Activated naive CD4-positive, alpha-beta T cell treated with anti-CD3 and anti-CD28 coated beads, Interleukin-2, amount 50 U/mL, for 24 hours (primary cell): ENCODE results near the gene KRTAP4-1.
"Not testable (repeated sequence)": the region's sequence is repeated elsewhere in the genome, so short reads cannot be mapped to it uniquely, and the experiment has no call there.

ENCODE experiments used
- H3K27ac Mint-ChIP-seq: one replicate; pipeline ENCODE4 v1.8.0; 2021; ENCODE audit warnings: mild to moderate bottlenecking, mixed read lengths
- H3K27me3 Mint-ChIP-seq: one replicate; pipeline ENCODE4 v1.8.0; 2021; ENCODE audit warnings: mixed read lengths
- H3K36me3 Mint-ChIP-seq: one replicate; pipeline ENCODE4 v1.8.0; 2021; ENCODE audit warnings: mixed read lengths
- H3K4me1 Mint-ChIP-seq: one replicate; pipeline ENCODE4 v1.8.0; 2021; ENCODE audit warnings: mixed read lengths
- H3K4me3 Mint-ChIP-seq: one replicate; pipeline ENCODE4 v1.8.0; 2021; ENCODE audit warnings: mild to moderate bottlenecking, mixed read lengths
- H3K9me3 Mint-ChIP-seq: one replicate; pipeline ENCODE4 v1.8.0; 2021; ENCODE audit warnings: mixed read lengths

KRTAP4-1 gene

GRCh38 chr17:41185001-41185400, 290 bp upstream of the KRTAP4-1 start:
- Mint-ChIP-seq H3K4me3 (no peak overlapping the region), H3K27ac (no peak overlapping the region), H3K9me3 (no peaks in the 10 kb centered on the region), H3K4me1 (no peaks in the 10 kb centered on the region), H3K36me3 (peaks cover 2% of the 10 kb centered on the region), H3K27me3 (no peaks in the 10 kb centered on the region)

GRCh38 chr17:41178843-41179616, 5.7 kb downstream of the KRTAP4-1 start:
- Mint-ChIP-seq H3K36me3 (peaks cover 2% of the 10 kb centered on the region), H3K4me3 (no peak overlapping the region), H3K4me1 (no peaks in the 10 kb centered on the region), H3K27me3 (no peaks in the 10 kb centered on the region), H3K9me3 (no peaks in the 10 kb centered on the region), H3K27ac (no peak overlapping the region)

DNA sequence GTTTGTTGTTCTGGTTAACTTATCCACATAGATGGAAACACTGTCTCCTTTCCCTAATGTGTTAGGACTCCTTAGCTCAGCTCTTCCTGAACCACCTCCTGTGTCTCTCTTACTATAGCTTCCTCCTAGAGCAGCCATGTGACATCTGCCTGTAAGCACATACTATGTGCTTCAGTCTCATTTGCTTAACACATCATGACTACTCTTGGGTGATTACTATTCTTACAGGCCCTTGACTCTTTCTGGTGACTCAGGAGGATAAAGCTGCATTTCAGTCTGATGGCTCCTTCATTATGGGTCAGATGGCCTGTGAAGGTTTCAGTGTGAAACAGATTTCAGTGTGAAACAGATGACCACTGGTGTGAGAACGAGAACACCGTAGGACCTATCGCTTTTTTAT, 6.4 kb downstream of the KRTAP4-1 start:
- H3K36me3 Mint-ChIP-seq, result peaks cover 2% of the 10 kb centered on the region

DNA sequence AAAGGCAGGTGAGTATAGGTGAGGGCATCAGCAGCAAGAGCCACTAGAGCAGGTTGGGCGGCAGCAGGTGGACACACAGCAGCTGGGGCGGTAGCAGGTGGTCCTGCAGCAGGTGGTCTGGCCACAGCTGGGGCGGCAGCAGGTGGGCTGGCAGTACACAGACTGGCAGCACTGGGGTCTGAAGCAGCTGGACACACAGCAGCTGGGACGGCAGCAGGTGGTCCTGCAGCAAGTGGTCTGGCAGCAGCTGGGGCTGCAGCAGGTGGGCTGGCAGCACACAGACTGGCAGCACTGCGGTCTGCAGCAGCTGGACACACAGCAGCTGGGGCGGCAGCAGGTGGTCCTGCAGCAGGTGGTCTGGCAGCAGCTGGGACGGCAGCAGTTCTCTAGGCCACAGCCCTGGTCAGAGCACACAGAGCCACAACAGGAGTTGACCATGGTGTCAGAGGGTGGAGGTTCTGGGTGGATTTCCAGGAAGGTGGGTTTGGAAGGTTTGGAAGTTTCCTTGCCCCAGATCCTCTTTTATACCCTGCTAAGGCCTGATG, 6.9 kb downstream of the KRTAP4-1 start, which contains the start of gene KRTAP4-2:
Gene KRTAP4-2 (minus strand): TSS at position 495 of the 545 bp plus-strand sequence. CDS start 57 bp downstream, at position 438.
- no peaks in the 10 kb centered on the region for H3K27me3 Mint-ChIP-seq

More for the DNA sequence above, 6.4 kb downstream of the KRTAP4-1 start:
- no peak overlapping the region for H3K4me3 Mint-ChIP-seq
- no peaks in the 10 kb centered on the region for H3K4me1 Mint-ChIP-seq
- no peaks in the 10 kb centered on the region for H3K27me3 Mint-ChIP-seq
- H3K27ac Mint-ChIP-seq, result no peak overlapping the region
- no peaks in the 10 kb centered on the region for H3K9me3 Mint-ChIP-seq

GRCh38 chr17:41176744-41177387, 7.8 kb downstream of the KRTAP4-1 start:
- H3K36me3 Mint-ChIP-seq, result peaks cover 2% of the 10 kb centered on the region
- H3K4me3 Mint-ChIP-seq, result no peak overlapping the region
- no peaks in the 10 kb centered on the region for H3K9me3 Mint-ChIP-seq
- H3K27me3 Mint-ChIP-seq, result no peaks in the 10 kb centered on the region
- no peak overlapping the region for H3K27ac Mint-ChIP-seq
- no peaks in the 10 kb centered on the region for H3K4me1 Mint-ChIP-seq

More for the DNA sequence above, 6.9 kb downstream of the KRTAP4-1 start, which contains the start of gene KRTAP4-2:
- Mint-ChIP-seq H3K9me3 (no peaks in the 10 kb centered on the region), H3K36me3 (peaks cover 2% of the 10 kb centered on the region), H3K4me3 (no peak within 1 kb of the TSS), H3K27ac (no peak within 1 kb of the TSS), H3K4me1 (no peaks in the 10 kb centered on the region)

DNA sequence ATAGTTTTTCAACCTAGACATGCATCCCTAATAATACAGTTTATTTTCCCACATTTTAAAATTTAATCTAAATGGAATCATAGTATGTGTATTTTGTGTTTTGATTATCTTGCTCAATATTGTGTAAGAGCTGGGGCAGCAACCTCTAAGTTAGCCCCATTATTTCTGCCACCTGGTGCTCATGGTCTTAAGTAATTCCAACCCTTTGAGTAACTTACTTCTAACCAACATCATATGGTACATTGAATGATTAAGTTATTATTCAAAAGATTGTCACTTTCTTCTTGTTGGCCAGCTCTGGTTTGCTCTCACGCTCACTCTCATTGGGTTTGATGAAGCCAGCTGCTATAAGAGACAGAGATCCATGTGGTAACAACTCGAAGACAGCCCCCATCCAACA, 12.8 kb downstream of the KRTAP4-1 start:
- Mint-ChIP-seq H3K36me3 (no peaks in the 10 kb centered on the region), H3K4me1 (no peaks in the 10 kb centered on the region), H3K27me3 (no peaks in the 10 kb centered on the region), H3K9me3 (no peaks in the 10 kb centered on the region), H3K4me3 (no peak overlapping the region), H3K27ac (no peak overlapping the region)

DNA sequence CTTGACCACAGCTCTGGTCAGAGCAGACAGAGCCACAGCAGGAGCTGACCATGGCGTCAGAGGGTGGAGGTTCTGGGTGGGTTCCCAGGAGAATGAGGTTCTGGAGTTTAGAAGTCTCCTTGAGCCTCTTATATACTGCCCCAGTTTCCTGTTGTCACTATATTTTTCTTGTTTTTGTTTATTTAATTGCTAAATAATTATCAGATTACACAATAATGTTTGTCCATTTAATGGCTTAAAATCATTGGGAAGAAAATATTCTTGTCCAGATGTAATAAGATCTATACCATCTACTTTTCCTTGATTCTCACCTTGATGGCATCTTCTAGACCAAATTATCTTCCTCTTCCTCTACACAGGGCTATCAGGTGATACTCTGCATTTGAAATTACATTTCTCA, 16.6 kb downstream of the KRTAP4-1 start, which contains the start of gene KRTAP4-3:
Gene KRTAP4-3 (minus strand): TSS at position 101 of the 400 bp plus-strand sequence. CDS start 49 bp downstream, at position 52.
- no peaks in the 10 kb centered on the region for H3K9me3 Mint-ChIP-seq
- H3K4me1 Mint-ChIP-seq, result no peaks in the 10 kb centered on the region
- H3K27me3 Mint-ChIP-seq, result no peaks in the 10 kb centered on the region
- H3K36me3 Mint-ChIP-seq, result no peaks in the 10 kb centered on the region
- no peak within 1 kb of the TSS for H3K4me3 Mint-ChIP-seq
- no peak within 1 kb of the TSS for H3K27ac Mint-ChIP-seq

DNA sequence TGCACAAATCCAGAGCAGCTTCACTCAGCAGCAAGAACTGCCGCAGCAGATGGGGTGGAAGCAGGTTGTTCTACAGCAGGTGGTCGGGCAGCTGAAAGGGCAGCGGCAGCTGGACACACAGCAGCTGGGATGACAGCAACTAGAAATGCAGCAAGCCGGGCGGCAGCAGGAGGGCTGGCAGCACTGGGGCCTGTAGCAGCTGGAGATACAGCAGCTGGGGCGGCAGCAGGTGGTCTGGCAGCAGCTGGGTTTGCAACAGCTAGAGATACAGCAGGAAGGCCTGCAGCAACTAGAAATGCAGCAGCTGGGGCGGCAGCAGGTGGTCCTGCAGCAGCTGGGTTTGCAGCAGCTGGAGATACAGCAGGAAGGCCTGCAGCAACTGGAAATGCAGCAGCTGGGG, 17.1 kb downstream of the KRTAP4-1 start:
- Mint-ChIP-seq H3K36me3 (no peaks in the 10 kb centered on the region), H3K9me3 (no peaks in the 10 kb centered on the region), H3K4me3 (no peak overlapping the region), H3K27ac (no peak overlapping the region), H3K27me3 (no peaks in the 10 kb centered on the region), H3K4me1 (no peaks in the 10 kb centered on the region)

DNA sequence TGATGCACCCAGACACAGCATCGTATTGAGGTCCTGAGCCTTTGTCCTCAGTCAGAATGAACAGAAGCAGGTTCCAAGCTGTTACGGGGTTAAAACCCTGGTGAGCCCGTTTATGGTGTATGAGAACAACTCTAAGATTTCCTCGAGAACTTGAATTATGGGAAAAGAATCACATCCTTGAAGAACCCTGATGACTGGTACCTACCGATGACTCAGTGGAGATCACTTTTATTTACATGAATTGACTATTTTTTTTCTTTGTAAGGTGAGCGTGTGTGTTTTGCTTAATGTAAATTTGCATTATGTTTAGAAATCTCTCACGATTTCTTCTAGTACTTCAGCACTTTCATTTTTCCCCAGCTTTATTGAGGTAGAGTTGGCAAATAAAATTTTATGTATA, 20.9 kb downstream of the KRTAP4-1 start:
- H3K36me3 Mint-ChIP-seq, result no peaks in the 10 kb centered on the region
- H3K4me1 Mint-ChIP-seq, result no peaks in the 10 kb centered on the region

GRCh38 chr17:41160648-41161047, 24.1 kb downstream of the KRTAP4-1 start, which contains the start of gene KRTAP4-4:
KRTAP4-4 (minus strand) TSS chr17:41160748; CDS start chr17:41160691, 57 bp downstream.
- Mint-ChIP-seq H3K36me3 (no peaks in the 10 kb centered on the region), H3K9me3 (no peaks in the 10 kb centered on the region), H3K4me1 (no peaks in the 10 kb centered on the region), H3K27me3 (peaks cover 2% of the 10 kb centered on the region), H3K27ac (no peak within 1 kb of the TSS), H3K4me3 (no peak within 1 kb of the TSS)

More for the DNA sequence above, 20.9 kb downstream of the KRTAP4-1 start:
- H3K27me3 Mint-ChIP-seq, result no peaks in the 10 kb centered on the region
- H3K9me3 Mint-ChIP-seq, result no peaks in the 10 kb centered on the region
- no peak overlapping the region for H3K27ac Mint-ChIP-seq
- H3K4me3 Mint-ChIP-seq, result no peak overlapping the region

GRCh38 chr17:41160190-41160589, 24.5 kb downstream of the KRTAP4-1 start:
- H3K27ac Mint-ChIP-seq, H3K4me1 Mint-ChIP-seq, H3K4me3 Mint-ChIP-seq, H3K9me3 Mint-ChIP-seq, H3K36me3 Mint-ChIP-seq, H3K27me3 Mint-ChIP-seq: not testable (repeated sequence)

DNA sequence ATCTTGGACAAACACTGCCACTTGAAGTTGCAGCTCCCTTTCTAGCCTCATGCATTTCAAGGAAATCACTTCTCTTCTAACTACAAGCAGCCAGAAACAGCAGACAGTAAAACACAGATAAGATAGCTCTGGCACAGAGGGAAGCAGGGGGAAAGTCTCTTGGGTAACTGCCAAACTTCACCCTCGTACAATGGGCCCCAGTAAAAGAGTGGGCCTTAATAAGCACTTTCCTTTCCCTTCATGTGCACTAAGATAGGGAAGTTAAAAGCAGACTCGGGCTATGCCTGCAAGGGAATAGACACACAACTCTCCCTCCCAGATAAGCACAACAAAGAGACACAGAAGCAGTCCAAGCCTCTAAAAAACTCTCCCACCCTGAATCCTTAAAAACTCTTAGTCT, 30.9 kb downstream of the KRTAP4-1 start:
- Mint-ChIP-seq H3K27ac (no peak overlapping the region), H3K27me3 (peaks cover 2% of the 10 kb centered on the region), H3K4me1 (no peaks in the 10 kb centered on the region), H3K4me3 (no peak overlapping the region), H3K36me3 (no peaks in the 10 kb centered on the region), H3K9me3 (no peaks in the 10 kb centered on the region)

GRCh38 chr17:41151525-41151924, 33.2 kb downstream of the KRTAP4-1 start:
- H3K4me1 Mint-ChIP-seq, result no peaks in the 10 kb centered on the region
- H3K9me3 Mint-ChIP-seq, result no peaks in the 10 kb centered on the region
- H3K27me3 Mint-ChIP-seq, result no peaks in the 10 kb centered on the region
- H3K36me3 Mint-ChIP-seq, result no peaks in the 10 kb centered on the region
- no peak overlapping the region for H3K27ac Mint-ChIP-seq
- H3K4me3 Mint-ChIP-seq, result no peak overlapping the region

GRCh38 chr17:41150026-41150425, 34.7 kb downstream of the KRTAP4-1 start:
- Mint-ChIP-seq H3K4me3 (no peak overlapping the region), H3K27ac (no peak overlapping the region), H3K9me3 (no peaks in the 10 kb centered on the region), H3K27me3 (no peaks in the 10 kb centered on the region), H3K36me3 (peaks cover 1% of the 10 kb centered on the region), H3K4me1 (no peaks in the 10 kb centered on the region)

- H3K4me3 Mint-ChIP-seq, result no peak within 1 kb of the TSS
- H3K9me3 Mint-ChIP-seq, result no peaks in the 10 kb centered on the region
- no peaks in the 10 kb centered on the region for H3K27me3 Mint-ChIP-seq
- H3K4me1 Mint-ChIP-seq, result no peaks in the 10 kb centered on the region
- H3K36me3 Mint-ChIP-seq, result peaks cover 2% of the 10 kb centered on the region
- no peak within 1 kb of the TSS for H3K27ac Mint-ChIP-seq
Observed at GRCh38 chr17:41149652-41149985, 35.1 kb downstream of the KRTAP4-1 start, which contains the start of gene KRTAP4-5. KRTAP4-5 (minus strand) TSS chr17:41149825; CDS start chr17:41149767, 58 bp downstream.
